Activated CD8-positive, alpha-beta T cell treated with anti-CD3 and anti-CD28 coated beads for 36 hours (primary cell): ENCODE results near the gene LRRC52. TPM values are rescaled to one million over a fixed set of nuclear protein-coding genes. Genes with fewer than 3 reads are reported as not detected.
A peak's percentile ranks its signal among the peaks of the same experiment; 100 is the strongest.

Source experiments
- ATAC-seq: fragments of 200-7000 bp; cut with Tn5 transposase; one replicate; pipeline ENCODE4 v1.10.0; 2021; ENCODE audit warnings: mild to moderate bottlenecking, moderate library complexity
- CTCF ChIA-PET: fragments of 350-600 bp; sonication (Branson Sonifier 250); formaldehyde crosslinking; loops from one replicate; lab custom pipeline; 2021; ENCODE audit warnings: antibody characterized with exemption; lab: Charles Lee
- POLR2A ChIA-PET: fragments of 350-600 bp; sonication (Branson Sonifier 250); formaldehyde crosslinking; loops from one replicate; lab custom pipeline; 2021; ENCODE audit warnings: antibody characterized with exemption; lab: Charles Lee
- DNase-seq: peaks from one replicate; pipeline ENCODE4 v3.0.0-alpha.2; 2020
- H3K27ac Mint-ChIP-seq: one replicate; pipeline ENCODE4 v1.8.0; 2021; ENCODE audit warnings: mild to moderate bottlenecking, mixed read lengths
- H3K27me3 Mint-ChIP-seq: one replicate; pipeline ENCODE4 v1.8.0; 2021; ENCODE audit warnings: mixed read lengths
- H3K36me3 Mint-ChIP-seq: one replicate; pipeline ENCODE4 v1.8.0; 2021; ENCODE audit warnings: low read depth, mixed read lengths
- H3K4me1 Mint-ChIP-seq: one replicate; pipeline ENCODE4 v1.8.0; 2021; ENCODE audit warnings: low read depth, mixed read lengths
- H3K4me3 Mint-ChIP-seq: one replicate; pipeline ENCODE4 v1.8.0; 2021; ENCODE audit warnings: mild to moderate bottlenecking, moderate library complexity, mixed read lengths
- H3K9me3 Mint-ChIP-seq: one replicate; pipeline ENCODE4 v1.8.0; 2021; ENCODE audit warnings: mixed read lengths
- CTCF ChIP-seq: fragments of 200-600 bp; IDR thresholded peaks from one replicate; pipeline ENCODE4 v1.8.0; 2022; ENCODE audit warnings: antibody characterized with exemption, mild to moderate bottlenecking
- intact Hi-C: fragments of 100-400 bp; cut with micrococcal nuclease; formaldehyde crosslinking; loops from one replicate; pipeline ENCODE4 v1.10.0; 2022
- total RNA-seq, 2 experiments: library from RNA; stranded (reverse); gene quantifications; one replicate each; pipeline ENCODE4 v1.2.3, GENCODE V29; 2021

Gene LRRC52
- total RNA-seq: not detected

GRCh38 chr1:165543532-165544438 is at the start of gene LRRC52:
LRRC52 (plus strand) TSS chr1:165544000; CDS start chr1:165544297, 297 bp downstream.
- Mint-ChIP-seq H3K36me3 (no peaks in the 10 kb centered on the region), H3K27me3 (peaks cover 37% of the 10 kb centered on the region), H3K9me3 (no peaks in the 10 kb centered on the region), H3K4me1 (peaks cover 4% of the 10 kb centered on the region), H3K27ac (no peak within 1 kb of the TSS), H3K4me3 (no peak within 1 kb of the TSS)
- POLR2A ChIA-PET: no interaction called here
- intact Hi-C loops: no loop called here
- TF ChIP-seq CTCF: no peak
- CTCF ChIA-PET: no interaction called here
- DNase-seq: no peak
- ATAC-seq: peak; percentile 30

GRCh38 chr1:165494949-165495857 is 48.6 kb upstream of the LRRC52 start:
- no peaks in the 10 kb centered on the region for H3K4me1 Mint-ChIP-seq

GRCh38 chr1:165495858-165496205 is 48.0 kb upstream of the LRRC52 start:
- peaks cover 7% of the 10 kb centered on the region for H3K27me3 Mint-ChIP-seq
- CTCF ChIA-PET: interaction anchor here (0.8 to 1.3 kb wide), 3 partner anchors 8 to 128 kb away, joined by 3 to 4 read pairs (median 3); no protein-coding TSS in a partner anchor

More at GRCh38 chr1:165494949-165495857, 48.6 kb upstream of the LRRC52 start:
- Mint-ChIP-seq H3K4me3 (no peak overlapping the region), H3K27ac (no peak overlapping the region), H3K36me3 (no peaks in the 10 kb centered on the region), H3K27me3 (peaks cover 8% of the 10 kb centered on the region), H3K9me3 (no peaks in the 10 kb centered on the region)
- ChIA-PET CTCF (interaction anchor here (0.8 to 1.3 kb wide), 2 partner anchors 39 to 127 kb away, joined by 3 read pairs; no protein-coding TSS in a partner anchor), POLR2A (no interaction called here)
- ATAC-seq: no peak
- intact Hi-C loops: no loop called here
- DNase-seq: no peak
- no peak for TF ChIP-seq CTCF

GRCh38 chr1:165496501-165496900 is 47.3 kb upstream of the LRRC52 start:
- CTCF ChIA-PET: interaction anchor here (1.0 to 1.3 kb wide), 2 partner anchors 9 to 128 kb away, joined by 3 to 4 read pairs; no protein-coding TSS in a partner anchor

More at GRCh38 chr1:165495858-165496205, 48.0 kb upstream of the LRRC52 start:
- intact Hi-C loops: no loop called here
- no peak for DNase-seq
- Mint-ChIP-seq H3K27ac (no peak overlapping the region), H3K36me3 (no peaks in the 10 kb centered on the region), H3K4me3 (no peak overlapping the region), H3K4me1 (no peaks in the 10 kb centered on the region), H3K9me3 (no peaks in the 10 kb centered on the region)
- no peak for TF ChIP-seq CTCF
- POLR2A ChIA-PET: no interaction called here
- no peak for ATAC-seq

More at GRCh38 chr1:165496501-165496900, 47.3 kb upstream of the LRRC52 start:
- no peak for ATAC-seq
- POLR2A ChIA-PET: no interaction called here
- no peak for DNase-seq
- Mint-ChIP-seq H3K4me1 (no peaks in the 10 kb centered on the region), H3K27me3 (peaks cover 5% of the 10 kb centered on the region), H3K36me3 (no peaks in the 10 kb centered on the region), H3K27ac (no peak overlapping the region), H3K4me3 (no peak overlapping the region), H3K9me3 (no peaks in the 10 kb centered on the region)
- TF ChIP-seq CTCF: no peak
- intact Hi-C loops: no loop called here
